ENCODE results near the gene ZNF683.

Gene ZNF683

GRCh38 chr1:26350701-26351589 is 21.6 kb downstream of the ZNF683 start:
- Histone ChIP-seq H2AFZ (ENCODE audit: low read depth, low read length) (no peak overlapping the region), H3K23ac (ENCODE audit: low read length in 2 of 2) (no peak overlapping the region), H2BK120ac (ENCODE audit: low read depth, low read length) (no peak overlapping the region), H2BK15ac (ENCODE audit: low read depth, poor library complexity, severe bottlenecking) (no peak overlapping the region), H3K27ac (ENCODE audit: low read length, poor library complexity, severe bottlenecking) (no peak overlapping the region), H3K14ac (ENCODE audit: low read length in 2 of 2) (no peak overlapping the region), H4K91ac (ENCODE audit: low read length) (no peak overlapping the region), H3K4me2 (ENCODE audit: low read length, poor library complexity, severe bottlenecking) (no peak overlapping the region), H3K27me3 (ENCODE audit: control insufficient read depth in 1 of 2, insufficient read depth in 1 of 2, low read length in 2 of 2) (peaks cover 14 to 19% of the 10 kb centered on the region in 2 experiments), H3K4ac (ENCODE audit: low read depth in 1 of 2, low read length in 2 of 2) (no peak overlapping the region), H4K8ac (ENCODE audit: low read length) (no peak overlapping the region), H2BK12ac (ENCODE audit: low read length in 2 of 2) (peak overlapping the region in 1 of 2 experiments; percentile 12), H2BK5ac (ENCODE audit: low read depth, low read length, poor library complexity, severe bottlenecking) (no peak overlapping the region), H3K36me3 (ENCODE audit: control insufficient read depth in 1 of 2, insufficient read depth in 2 of 2, low read depth in 1 of 2, low read length in 2 of 2) (no peaks in the 10 kb centered on the region), H3K79me1 (replicated peaks; ENCODE audit: low read length, poor library complexity, severe bottlenecking) (no peaks in the 10 kb centered on the region), H3K4me1 (ENCODE audit: control insufficient read depth, insufficient read depth, low read depth, low read length) (peaks cover 18% of the 10 kb centered on the region), H3K4me3 (ENCODE audit: insufficient read depth in 1 of 2, low read depth in 1 of 2, low read length in 2 of 2) (no peak overlapping the region), H3K18ac (ENCODE audit: low read depth in 1 of 2, low read length in 2 of 2) (no peak overlapping the region), H3K9me3 (ENCODE audit: control insufficient read depth, low read length) (no peaks in the 10 kb centered on the region), H3K9ac (ENCODE audit: low read length) (no peak overlapping the region), H2AK5ac (ENCODE audit: low read length, severe bottlenecking) (no peak overlapping the region)
- WGBS = 49% methylated on average over 9 of the region's 9 CpGs
- DNase-seq = peak; percentile 33

- H3K14ac ChIP-seq (ENCODE audit: low read length in 2 of 2) = no peak overlapping the region
- no peak overlapping the region for H2BK120ac ChIP-seq (ENCODE audit: low read depth, low read length)
- H4K8ac ChIP-seq (ENCODE audit: low read length) = no peak overlapping the region
- H3K4me1 ChIP-seq (ENCODE audit: control insufficient read depth, insufficient read depth, low read depth, low read length) = peaks cover 18% of the 10 kb centered on the region
- no peak overlapping the region for H3K23ac ChIP-seq (ENCODE audit: low read length in 2 of 2)
- H3K79me1 ChIP-seq (replicated peaks; ENCODE audit: low read length, poor library complexity, severe bottlenecking) = no peaks in the 10 kb centered on the region
- H3K4me2 ChIP-seq (ENCODE audit: low read length, poor library complexity, severe bottlenecking) = no peak overlapping the region
- WGBS = 77% methylated on average over 2 of the region's 2 CpGs
- no peak overlapping the region for H3K4me3 ChIP-seq (ENCODE audit: insufficient read depth in 1 of 2, low read depth in 1 of 2, low read length in 2 of 2)
- H2BK12ac ChIP-seq (ENCODE audit: low read length in 2 of 2) = no peak overlapping the region
- no peaks in the 10 kb centered on the region for H3K9me3 ChIP-seq (ENCODE audit: control insufficient read depth, low read length)
- no peak overlapping the region for H2AFZ ChIP-seq (ENCODE audit: low read depth, low read length)
- H3K18ac ChIP-seq (ENCODE audit: low read depth in 1 of 2, low read length in 2 of 2) = no peak overlapping the region
- no peaks in the 10 kb centered on the region for H3K36me3 ChIP-seq (ENCODE audit: control insufficient read depth in 1 of 2, insufficient read depth in 2 of 2, low read depth in 1 of 2, low read length in 2 of 2)
- H2AK5ac ChIP-seq (ENCODE audit: low read length, severe bottlenecking) = no peak overlapping the region
- no peak overlapping the region for H3K9ac ChIP-seq (ENCODE audit: low read length)
- H2BK5ac ChIP-seq (ENCODE audit: low read depth, low read length, poor library complexity, severe bottlenecking) = no peak overlapping the region
- H2BK15ac ChIP-seq (ENCODE audit: low read depth, poor library complexity, severe bottlenecking) = no peak overlapping the region
- no peak overlapping the region for H3K27ac ChIP-seq (ENCODE audit: low read length, poor library complexity, severe bottlenecking)
- H3K4ac ChIP-seq (ENCODE audit: low read depth in 1 of 2, low read length in 2 of 2) = no peak overlapping the region
- no peak for DNase-seq
- H4K91ac ChIP-seq (ENCODE audit: low read length) = no peak overlapping the region
- peaks cover 8 to 13% of the 10 kb centered on the region in 2 experiments for H3K27me3 ChIP-seq (ENCODE audit: control insufficient read depth in 1 of 2, insufficient read depth in 1 of 2, low read length in 2 of 2)
Observed at GRCh38 chr1:26350343-26350700, 22.2 kb downstream of the ZNF683 start.

DNA sequence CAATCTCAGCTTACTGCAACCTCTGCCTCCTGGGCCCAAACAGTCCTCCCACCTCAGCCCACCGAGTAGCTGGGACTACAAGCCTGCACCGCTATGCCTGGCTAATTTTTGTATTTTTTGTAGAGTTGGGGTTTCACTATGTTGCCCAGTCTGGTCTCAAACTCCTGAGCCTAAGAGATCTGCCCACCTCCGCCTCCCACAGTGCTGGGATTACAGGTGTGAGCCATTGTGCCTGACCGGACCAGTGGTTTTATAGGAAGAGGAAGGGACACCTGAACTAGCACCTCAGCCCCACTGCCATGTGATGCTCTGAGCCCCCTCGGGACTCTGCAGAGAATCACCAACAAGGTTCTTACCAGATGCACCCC is 22.7 kb downstream of the ZNF683 start:
- H2AK5ac ChIP-seq (ENCODE audit: low read length, severe bottlenecking) = no peak overlapping the region
- H3K4me1 ChIP-seq (ENCODE audit: control insufficient read depth, insufficient read depth, low read depth, low read length) = peaks cover 18% of the 10 kb centered on the region
- H2BK120ac ChIP-seq (ENCODE audit: low read depth, low read length) = no peak overlapping the region
- H3K18ac ChIP-seq (ENCODE audit: low read depth in 1 of 2, low read length in 2 of 2) = no peak overlapping the region
- H3K79me1 ChIP-seq (replicated peaks; ENCODE audit: low read length, poor library complexity, severe bottlenecking) = no peaks in the 10 kb centered on the region
- H2BK5ac ChIP-seq (ENCODE audit: low read depth, low read length, poor library complexity, severe bottlenecking) = no peak overlapping the region
- no peak overlapping the region for H3K4me3 ChIP-seq (ENCODE audit: insufficient read depth in 1 of 2, low read depth in 1 of 2, low read length in 2 of 2)
- no peaks in the 10 kb centered on the region for H3K36me3 ChIP-seq (ENCODE audit: control insufficient read depth in 1 of 2, insufficient read depth in 2 of 2, low read depth in 1 of 2, low read length in 2 of 2)
- H3K27ac ChIP-seq (ENCODE audit: low read length, poor library complexity, severe bottlenecking) = no peak overlapping the region
- H3K9ac ChIP-seq (ENCODE audit: low read length) = no peak overlapping the region
- no peak overlapping the region for H3K23ac ChIP-seq (ENCODE audit: low read length in 2 of 2)
- 89% methylated on average over 5 of the region's 5 CpGs for WGBS
- H4K91ac ChIP-seq (ENCODE audit: low read length) = no peak overlapping the region
- no peak overlapping the region for H2BK12ac ChIP-seq (ENCODE audit: low read length in 2 of 2)
- H3K4ac ChIP-seq (ENCODE audit: low read depth in 1 of 2, low read length in 2 of 2) = no peak overlapping the region
- no peak overlapping the region for H4K8ac ChIP-seq (ENCODE audit: low read length)
- H3K14ac ChIP-seq (ENCODE audit: low read length in 2 of 2) = no peak overlapping the region
- H3K27me3 ChIP-seq (ENCODE audit: control insufficient read depth in 1 of 2, insufficient read depth in 1 of 2, low read length in 2 of 2) = peaks cover 3 to 13% of the 10 kb centered on the region in 2 experiments
- no peak for DNase-seq
- H2BK15ac ChIP-seq (ENCODE audit: low read depth, poor library complexity, severe bottlenecking) = no peak overlapping the region
- no peak overlapping the region for H2AFZ ChIP-seq (ENCODE audit: low read depth, low read length)
- H3K4me2 ChIP-seq (ENCODE audit: low read length, poor library complexity, severe bottlenecking) = no peak overlapping the region
- no peaks in the 10 kb centered on the region for H3K9me3 ChIP-seq (ENCODE audit: control insufficient read depth, low read length)

- Histone ChIP-seq H3K9ac (ENCODE audit: low read length) (no peak overlapping the region), H4K91ac (ENCODE audit: low read length) (no peak overlapping the region), H3K4me1 (ENCODE audit: control insufficient read depth, insufficient read depth, low read depth, low read length) (peaks cover 18% of the 10 kb centered on the region), H3K27me3 (ENCODE audit: control insufficient read depth in 1 of 2, insufficient read depth in 1 of 2, low read length in 2 of 2) (peaks cover 6 to 13% of the 10 kb centered on the region in 2 experiments), H2AFZ (ENCODE audit: low read depth, low read length) (no peak overlapping the region), H3K4me3 (ENCODE audit: insufficient read depth in 1 of 2, low read depth in 1 of 2, low read length in 2 of 2) (no peak overlapping the region), H4K8ac (ENCODE audit: low read length) (no peak overlapping the region), H2BK5ac (ENCODE audit: low read depth, low read length, poor library complexity, severe bottlenecking) (no peak overlapping the region), H3K27ac (ENCODE audit: low read length, poor library complexity, severe bottlenecking) (no peak overlapping the region), H3K36me3 (ENCODE audit: control insufficient read depth in 1 of 2, insufficient read depth in 2 of 2, low read depth in 1 of 2, low read length in 2 of 2) (no peaks in the 10 kb centered on the region), H2BK120ac (ENCODE audit: low read depth, low read length) (no peak overlapping the region), H3K9me3 (ENCODE audit: control insufficient read depth, low read length) (no peaks in the 10 kb centered on the region), H2AK5ac (ENCODE audit: low read length, severe bottlenecking) (no peak overlapping the region), H3K18ac (ENCODE audit: low read depth in 1 of 2, low read length in 2 of 2) (no peak overlapping the region), H3K23ac (ENCODE audit: low read length in 2 of 2) (no peak overlapping the region), H3K14ac (ENCODE audit: low read length in 2 of 2) (no peak overlapping the region), H3K4me2 (ENCODE audit: low read length, poor library complexity, severe bottlenecking) (no peak overlapping the region), H3K79me1 (replicated peaks; ENCODE audit: low read length, poor library complexity, severe bottlenecking) (no peaks in the 10 kb centered on the region), H2BK12ac (ENCODE audit: low read length in 2 of 2) (no peak overlapping the region), H3K4ac (ENCODE audit: low read depth in 1 of 2, low read length in 2 of 2) (no peak overlapping the region), H2BK15ac (ENCODE audit: low read depth, poor library complexity, severe bottlenecking) (no peak overlapping the region)
- DNase-seq = peak; percentile 62
- 60% methylated on average over 7 of the region's 7 CpGs for WGBS
Observed at GRCh38 chr1:26349188-26349876, 23.2 kb downstream of the ZNF683 start.

Measured in mesenchymal stem cell (in vitro differentiated cells and primary cell).